ENCODE data around the gene CLDN9.
A peak's percentile ranks its signal among the peaks of the same experiment; 100 is the strongest.

Gene CLDN9

GRCh38 chr16:2983706-2984136 is 29.0 kb upstream of the CLDN9 start (continued):
- TF ChIP-seq GLIS1 (tag by site-specific recombination; IDR thresholded peaks at IDR 0.05) = 0 out of 2 replicates have a peak, but pooled peaks have one; percentile 4
- TF ChIP-seq ZBTB26 (tag by site-specific recombination; optimal IDR thresholded peaks at IDR 0.05) = peak; percentile 83
- TF ChIP-seq ZNF610 (tag by site-specific recombination; IDR thresholded peaks at IDR 0.05; ENCODE audit: borderline replicate concordance) = peak; percentile 64; the same call in 1 of the 2 replicates
- TF ChIP-seq ZNF670 (tag by site-specific recombination; IDR thresholded peaks at IDR 0.05; ENCODE audit: low read depth) = no peak
- TF ChIP-seq ZSCAN30 (tag by site-specific recombination; IDR thresholded peaks at IDR 0.05) = peak; percentile 87
- peak; percentile 95 for TF ChIP-seq KLF1 (tag by site-specific recombination; IDR thresholded peaks at IDR 0.05)
- TF ChIP-seq ZNF48 (tag by site-specific recombination; IDR thresholded peaks at IDR 0.05) = no peak
- TF ChIP-seq REPIN1 (tag by site-specific recombination; IDR thresholded peaks at IDR 0.05; ENCODE audit: low read depth) = peak; percentile 60; the same call in 1 of the 2 replicates
- TF ChIP-seq ZNF660 (tag by site-specific recombination; IDR thresholded peaks at IDR 0.05) = peak; percentile 86
- no peak for TF ChIP-seq ZNF571 (tag by site-specific recombination; IDR thresholded peaks at IDR 0.05)
- TF ChIP-seq, protein P1, sequence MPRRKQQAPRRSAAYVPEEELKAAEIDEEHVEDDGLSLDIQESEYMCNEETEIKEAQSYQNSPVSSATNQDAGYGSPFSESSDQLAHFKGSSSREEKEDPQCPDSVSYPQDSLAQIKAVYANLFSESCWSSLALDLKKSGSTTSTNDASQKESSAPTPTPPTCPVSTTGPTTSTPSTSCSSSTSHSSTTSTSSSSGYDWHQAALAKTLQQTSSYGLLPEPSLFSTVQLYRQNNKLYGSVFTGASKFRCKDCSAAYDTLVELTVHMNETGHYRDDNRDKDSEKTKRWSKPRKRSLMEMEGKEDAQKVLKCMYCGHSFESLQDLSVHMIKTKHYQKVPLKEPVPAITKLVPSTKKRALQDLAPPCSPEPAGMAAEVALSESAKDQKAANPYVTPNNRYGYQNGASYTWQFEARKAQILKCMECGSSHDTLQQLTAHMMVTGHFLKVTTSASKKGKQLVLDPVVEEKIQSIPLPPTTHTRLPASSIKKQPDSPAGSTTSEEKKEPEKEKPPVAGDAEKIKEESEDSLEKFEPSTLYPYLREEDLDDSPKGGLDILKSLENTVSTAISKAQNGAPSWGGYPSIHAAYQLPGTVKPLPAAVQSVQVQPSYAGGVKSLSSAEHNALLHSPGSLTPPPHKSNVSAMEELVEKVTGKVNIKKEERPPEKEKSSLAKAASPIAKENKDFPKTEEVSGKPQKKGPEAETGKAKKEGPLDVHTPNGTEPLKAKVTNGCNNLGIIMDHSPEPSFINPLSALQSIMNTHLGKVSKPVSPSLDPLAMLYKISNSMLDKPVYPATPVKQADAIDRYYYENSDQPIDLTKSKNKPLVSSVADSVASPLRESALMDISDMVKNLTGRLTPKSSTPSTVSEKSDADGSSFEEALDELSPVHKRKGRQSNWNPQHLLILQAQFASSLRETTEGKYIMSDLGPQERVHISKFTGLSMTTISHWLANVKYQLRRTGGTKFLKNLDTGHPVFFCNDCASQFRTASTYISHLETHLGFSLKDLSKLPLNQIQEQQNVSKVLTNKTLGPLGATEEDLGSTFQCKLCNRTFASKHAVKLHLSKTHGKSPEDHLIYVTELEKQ (tag by site-specific recombination; IDR thresholded peaks at IDR 0.05; ENCODE audit: borderline replicate concordance) = no peak
- TF ChIP-seq ZNF514 (tag by site-specific recombination; IDR thresholded peaks at IDR 0.05) = no peak
- TF ChIP-seq ZBTB8A (tag by site-specific recombination; IDR thresholded peaks at IDR 0.05) = peak; percentile 73
- no peak for TF ChIP-seq ZNF621 (tag by site-specific recombination; IDR thresholded peaks at IDR 0.05)
- TF ChIP-seq ZFP69B (tag by site-specific recombination; IDR thresholded peaks at IDR 0.05) = 0 out of 2 replicates have a peak, but pooled peaks have one; percentile 63
- peak; percentile 46 for TF ChIP-seq ZNF654 (tag by site-specific recombination; IDR thresholded peaks at IDR 0.05; ENCODE audit: low read depth)
- no peak for TF ChIP-seq ZNF274 (IDR thresholded peaks at IDR 0.05; ENCODE audit: low read length)
- no peak for TF ChIP-seq ZNF274 (tag by site-specific recombination; IDR thresholded peaks at IDR 0.05; ENCODE audit: borderline replicate concordance)
- no peak for TF ChIP-seq ZNF623 (tag by site-specific recombination; IDR thresholded peaks at IDR 0.05)
- TF ChIP-seq ZSCAN16 (tag by site-specific recombination; IDR thresholded peaks at IDR 0.05) = no peak
- peak; percentile 26; the same call in 1 of the 2 replicates for TF ChIP-seq ZNF391 (tag by site-specific recombination; IDR thresholded peaks at IDR 0.05; ENCODE audit: borderline replicate concordance, low read depth)
- 0 out of 2 replicates have a peak, but pooled peaks have one; percentile 20 for TF ChIP-seq PATZ1 (tag by site-specific recombination; IDR thresholded peaks at IDR 0.05)
- TF ChIP-seq ZBTB20 (tag by site-specific recombination; IDR thresholded peaks at IDR 0.05) = peak; percentile 29; the same call in 1 of the 2 replicates
- TF ChIP-seq ZNF561 (tag by site-specific recombination; IDR thresholded peaks at IDR 0.05; ENCODE audit: borderline replicate concordance) = peak; percentile 82; the same call in 1 of the 2 replicates
- no peak for TF ChIP-seq ZNF704 (tag by site-specific recombination; IDR thresholded peaks at IDR 0.05)
- 0 out of 2 replicates have a peak, but pooled peaks have one; percentile 42 for TF ChIP-seq ZEB2 (tag by site-specific recombination; IDR thresholded peaks at IDR 0.05)
- TF ChIP-seq ZNF791 (tag by site-specific recombination; IDR thresholded peaks at IDR 0.05) = no peak
- TF ChIP-seq SP3 (tag by site-specific recombination; IDR thresholded peaks at IDR 0.05) = no peak
- TF ChIP-seq ZNF626 (tag by site-specific recombination; IDR thresholded peaks at IDR 0.05) = no peak
- no peak for TF ChIP-seq ZNF175 (tag by site-specific recombination; IDR thresholded peaks at IDR 0.05)
- peak; percentile 82; the same call in 1 of the 2 replicates for TF ChIP-seq ZNF692 (tag by site-specific recombination; IDR thresholded peaks at IDR 0.05)
- TF ChIP-seq ZNF792 (tag by site-specific recombination; IDR thresholded peaks at IDR 0.05) = 0 out of 2 replicates have a peak, but pooled peaks have one; percentile 33

All from HEK293 (cell line).